SK-N-SH treated with all-trans-retinoic acid at 6 μM for 48 hours (cell line): ENCODE measurements around the gene ARRB1.

Experiments used
- ARNTL ChIP-seq: fragments of 450-650 bp; formaldehyde crosslinking; IDR thresholded peaks from 2 replicates; pipeline ENCODE4 v1.5.0; 2020; ENCODE audit warnings: low read depth, mild to moderate bottlenecking, moderate library complexity, borderline replicate concordance
- ESRRG ChIP-seq: fragments of 250-450 bp; sonication (Bioruptor Pico); IDR thresholded peaks from 2 replicates; pipeline ENCODE4 v1.6.1; 2021; ENCODE audit warnings: mild to moderate bottlenecking
- GLIS3 ChIP-seq: fragments of 250-450 bp; sonication (Bioruptor Pico); IDR thresholded peaks from 2 replicates; pipeline ENCODE4 v1.5.0; 2020; ENCODE audit warnings: mild to moderate bottlenecking, moderate library complexity
- ISL1 ChIP-seq: fragments of 250-450 bp; sonication (Bioruptor Pico); IDR thresholded peaks from 2 replicates; pipeline ENCODE4 v2.1.2; 2022; ENCODE audit warnings: mild to moderate bottlenecking, moderate library complexity
- PPARA ChIP-seq: fragments of 250-450 bp; sonication (Bioruptor Pico); IDR thresholded peaks from 2 replicates; pipeline ENCODE4 v1.5.0; 2020; ENCODE audit warnings: mild to moderate bottlenecking, borderline replicate concordance
- RARB ChIP-seq: fragments of 250-450 bp; sonication (Bioruptor Pico); IDR thresholded peaks from 2 replicates; pipeline ENCODE4 v1.8.0; 2021; ENCODE audit warnings: mild to moderate bottlenecking, moderate library complexity
- TCF4 ChIP-seq: fragments of 250-450 bp; sonication (Bioruptor Pico); IDR thresholded peaks from 2 replicates; pipeline ENCODE4 v1.8.0; 2021; ENCODE audit warnings: mild to moderate bottlenecking, moderate library complexity, borderline replicate concordance
- TOX ChIP-seq: fragments of 250-450 bp; sonication (Bioruptor Pico); IDR thresholded peaks from 2 replicates; pipeline ENCODE4 v1.8.0; 2021; ENCODE audit warnings: mild to moderate bottlenecking, moderate library complexity, borderline replicate concordance
- ZFP3 ChIP-seq: fragments of 250-450 bp; sonication (Bioruptor Pico); IDR thresholded peaks from 2 replicates; pipeline ENCODE4 v1.5.0; 2020; ENCODE audit warnings: mild to moderate bottlenecking, moderate library complexity
- TF ChIP-seq, protein P1 (sequence below): fragments of 250-450 bp; sonication (Bioruptor Pico); IDR thresholded peaks from 2 replicates; pipeline ENCODE4 v1.8.0; 2021; ENCODE audit warnings: low read depth, mild to moderate bottlenecking, moderate library complexity, borderline replicate concordance
- TF ChIP-seq, protein P2 (sequence below): fragments of 250-450 bp; sonication (Bioruptor Pico); IDR thresholded peaks from 2 replicates; pipeline ENCODE4 v1.5.1; 2020; ENCODE audit warnings: low read depth, mild to moderate bottlenecking, moderate library complexity
- TF ChIP-seq, protein P3 (sequence below): fragments of 250-450 bp; sonication (Bioruptor Pico); IDR thresholded peaks from 2 replicates; pipeline ENCODE4 v1.8.0; 2020; ENCODE audit warnings: mild to moderate bottlenecking, moderate library complexity, borderline replicate concordance
- TF ChIP-seq, protein P4 (sequence below): fragments of 250-450 bp; sonication (Bioruptor Pico); IDR thresholded peaks from 2 replicates; pipeline ENCODE4 v1.5.0; 2020; ENCODE audit warnings: mild to moderate bottlenecking, moderate library complexity

DNA sequence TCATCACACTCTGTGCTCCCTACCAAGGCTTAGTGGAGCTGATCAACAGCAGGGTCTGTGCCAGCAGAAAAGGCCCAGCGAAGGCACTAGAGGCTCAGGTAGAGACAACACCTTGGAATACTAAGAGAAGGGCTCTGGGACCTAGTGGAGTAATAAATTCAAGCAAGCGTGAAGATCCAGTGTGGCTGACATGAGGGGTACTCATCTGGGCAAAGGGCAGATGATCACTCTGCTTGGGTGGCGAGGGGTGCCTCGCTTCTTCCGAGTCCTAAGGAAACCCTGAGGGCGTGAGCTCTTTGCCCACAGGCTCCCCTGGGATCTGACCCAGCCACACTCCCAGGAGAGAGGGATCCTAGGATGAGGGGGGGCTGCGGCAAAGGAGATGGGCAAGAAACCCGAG is 114.4 kb downstream of the ARRB1 start:
- TF ChIP-seq, protein P1, sequence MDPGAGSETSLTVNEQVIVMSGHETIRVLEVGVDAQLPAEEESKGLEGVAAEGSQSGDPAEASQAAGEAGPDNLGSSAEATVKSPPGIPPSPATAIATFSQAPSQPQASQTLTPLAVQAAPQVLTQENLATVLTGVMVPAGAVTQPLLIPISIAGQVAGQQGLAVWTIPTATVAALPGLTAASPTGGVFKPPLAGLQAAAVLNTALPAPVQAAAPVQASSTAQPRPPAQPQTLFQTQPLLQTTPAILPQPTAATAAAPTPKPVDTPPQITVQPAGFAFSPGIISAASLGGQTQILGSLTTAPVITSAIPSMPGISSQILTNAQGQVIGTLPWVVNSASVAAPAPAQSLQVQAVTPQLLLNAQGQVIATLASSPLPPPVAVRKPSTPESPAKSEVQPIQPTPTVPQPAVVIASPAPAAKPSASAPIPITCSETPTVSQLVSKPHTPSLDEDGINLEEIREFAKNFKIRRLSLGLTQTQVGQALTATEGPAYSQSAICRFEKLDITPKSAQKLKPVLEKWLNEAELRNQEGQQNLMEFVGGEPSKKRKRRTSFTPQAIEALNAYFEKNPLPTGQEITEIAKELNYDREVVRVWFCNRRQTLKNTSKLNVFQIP (CRISPR knock-in tag): no peak
- TF ChIP-seq, protein P2, sequence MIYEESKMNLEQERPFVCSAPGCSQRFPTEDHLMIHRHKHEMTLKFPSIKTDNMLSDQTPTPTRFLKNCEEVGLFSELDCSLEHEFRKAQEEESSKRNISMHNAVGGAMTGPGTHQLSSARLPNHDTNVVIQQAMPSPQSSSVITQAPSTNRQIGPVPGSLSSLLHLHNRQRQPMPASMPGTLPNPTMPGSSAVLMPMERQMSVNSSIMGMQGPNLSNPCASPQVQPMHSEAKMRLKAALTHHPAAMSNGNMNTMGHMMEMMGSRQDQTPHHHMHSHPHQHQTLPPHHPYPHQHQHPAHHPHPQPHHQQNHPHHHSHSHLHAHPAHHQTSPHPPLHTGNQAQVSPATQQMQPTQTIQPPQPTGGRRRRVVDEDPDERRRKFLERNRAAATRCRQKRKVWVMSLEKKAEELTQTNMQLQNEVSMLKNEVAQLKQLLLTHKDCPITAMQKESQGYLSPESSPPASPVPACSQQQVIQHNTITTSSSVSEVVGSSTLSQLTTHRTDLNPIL (CRISPR knock-in tag): no peak
- no peak for TF ChIP-seq GLIS3
- no peak for TF ChIP-seq ESRRG (CRISPR knock-in tag)
- no peak for TF ChIP-seq TOX
- no peak for TF ChIP-seq ISL1 (CRISPR knock-in tag)
- TF ChIP-seq, protein P3, sequence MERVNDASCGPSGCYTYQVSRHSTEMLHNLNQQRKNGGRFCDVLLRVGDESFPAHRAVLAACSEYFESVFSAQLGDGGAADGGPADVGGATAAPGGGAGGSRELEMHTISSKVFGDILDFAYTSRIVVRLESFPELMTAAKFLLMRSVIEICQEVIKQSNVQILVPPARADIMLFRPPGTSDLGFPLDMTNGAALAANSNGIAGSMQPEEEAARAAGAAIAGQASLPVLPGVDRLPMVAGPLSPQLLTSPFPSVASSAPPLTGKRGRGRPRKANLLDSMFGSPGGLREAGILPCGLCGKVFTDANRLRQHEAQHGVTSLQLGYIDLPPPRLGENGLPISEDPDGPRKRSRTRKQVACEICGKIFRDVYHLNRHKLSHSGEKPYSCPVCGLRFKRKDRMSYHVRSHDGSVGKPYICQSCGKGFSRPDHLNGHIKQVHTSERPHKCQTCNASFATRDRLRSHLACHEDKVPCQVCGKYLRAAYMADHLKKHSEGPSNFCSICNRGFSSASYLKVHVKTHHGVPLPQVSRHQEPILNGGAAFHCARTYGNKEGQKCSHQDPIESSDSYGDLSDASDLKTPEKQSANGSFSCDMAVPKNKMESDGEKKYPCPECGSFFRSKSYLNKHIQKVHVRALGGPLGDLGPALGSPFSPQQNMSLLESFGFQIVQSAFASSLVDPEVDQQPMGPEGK (CRISPR knock-in tag): no peak
- TF ChIP-seq TCF4 (CRISPR knock-in tag): no peak
- no peak for TF ChIP-seq PPARA (CRISPR knock-in tag)
- TF ChIP-seq RARB: no peak
- TF ChIP-seq, protein P4, sequence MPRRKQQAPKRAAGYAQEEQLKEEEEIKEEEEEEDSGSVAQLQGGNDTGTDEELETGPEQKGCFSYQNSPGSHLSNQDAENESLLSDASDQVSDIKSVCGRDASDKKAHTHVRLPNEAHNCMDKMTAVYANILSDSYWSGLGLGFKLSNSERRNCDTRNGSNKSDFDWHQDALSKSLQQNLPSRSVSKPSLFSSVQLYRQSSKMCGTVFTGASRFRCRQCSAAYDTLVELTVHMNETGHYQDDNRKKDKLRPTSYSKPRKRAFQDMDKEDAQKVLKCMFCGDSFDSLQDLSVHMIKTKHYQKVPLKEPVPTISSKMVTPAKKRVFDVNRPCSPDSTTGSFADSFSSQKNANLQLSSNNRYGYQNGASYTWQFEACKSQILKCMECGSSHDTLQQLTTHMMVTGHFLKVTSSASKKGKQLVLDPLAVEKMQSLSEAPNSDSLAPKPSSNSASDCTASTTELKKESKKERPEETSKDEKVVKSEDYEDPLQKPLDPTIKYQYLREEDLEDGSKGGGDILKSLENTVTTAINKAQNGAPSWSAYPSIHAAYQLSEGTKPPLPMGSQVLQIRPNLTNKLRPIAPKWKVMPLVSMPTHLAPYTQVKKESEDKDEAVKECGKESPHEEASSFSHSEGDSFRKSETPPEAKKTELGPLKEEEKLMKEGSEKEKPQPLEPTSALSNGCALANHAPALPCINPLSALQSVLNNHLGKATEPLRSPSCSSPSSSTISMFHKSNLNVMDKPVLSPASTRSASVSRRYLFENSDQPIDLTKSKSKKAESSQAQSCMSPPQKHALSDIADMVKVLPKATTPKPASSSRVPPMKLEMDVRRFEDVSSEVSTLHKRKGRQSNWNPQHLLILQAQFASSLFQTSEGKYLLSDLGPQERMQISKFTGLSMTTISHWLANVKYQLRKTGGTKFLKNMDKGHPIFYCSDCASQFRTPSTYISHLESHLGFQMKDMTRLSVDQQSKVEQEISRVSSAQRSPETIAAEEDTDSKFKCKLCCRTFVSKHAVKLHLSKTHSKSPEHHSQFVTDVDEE (CRISPR knock-in tag): no peak
- no peak for TF ChIP-seq ARNTL
- TF ChIP-seq ZFP3 (CRISPR knock-in tag): no peak
